NCI-H510A (cell line): Measurements from ENCODE around the gene OR51G2.

ENCODE experiments used
- DNase-seq: peaks from one replicate; lab custom pipeline; 2025; lab: John Stamatoyannopoulos, UW

Gene OR51G2

GRCh38 chr11:4863876-4864275 lies 55.3 kb downstream of the OR51G2 start:
- no peak for DNase-seq
